GM12878 (cell line): ENCODE results near the gene NFIL3. TPM values are rescaled to one million over a fixed set of nuclear protein-coding genes. Genes with fewer than 3 reads are reported as not detected.

Experiments used
- DPF2 ChIP-seq: fragments of 450-650 bp; IDR thresholded peaks from 2 replicates; pipeline ENCODE4 v1.6.1; 2017; ENCODE audit warnings: mild to moderate bottlenecking
- KLF5 ChIP-seq: fragments of 450-650 bp; IDR thresholded peaks from 2 replicates; pipeline ENCODE4 v1.6.1; 2014; ENCODE audit warnings: mild to moderate bottlenecking; ENCODE audit not compliant: partially characterized antibody
- MXI1 ChIP-seq: fragments of 150-350 bp; IDR thresholded peaks from 2 replicates; pipeline ENCODE4 v1.6.1; 2011; ENCODE audit warnings: low read depth, mild to moderate bottlenecking, inconsistent platforms, low read length, improper control_type of control experiment
- NFIC ChIP-seq: IDR thresholded peaks from 2 replicates; pipeline ENCODE4 v1.6.1; 2012; ENCODE audit warnings: low read depth, mild to moderate bottlenecking, inconsistent platforms, low read length, moderate library complexity
- NFXL1 ChIP-seq: fragments of 450-650 bp; IDR thresholded peaks from 2 replicates; pipeline ENCODE4 v1.6.1; 2017; ENCODE audit warnings: antibody characterized with exemption, mild to moderate bottlenecking, borderline replicate concordance
- NFYA ChIP-seq: IDR thresholded peaks from 2 replicates; pipeline ENCODE4 v1.6.1; 2011; ENCODE audit warnings: low read depth, mild to moderate bottlenecking, low read length, improper control_type of control experiment, borderline replicate concordance
- RAD21 ChIP-seq: IDR thresholded peaks from 2 replicates; pipeline ENCODE4 v1.6.1; 2011; ENCODE audit warnings: mild to moderate bottlenecking, low read depth, low read length, moderate library complexity; ENCODE audit not compliant: insufficient read depth
- polyA plus RNA-seq, 11 experiments: library from polyadenylated mRNA; depleted of rRNA in 4 of 11; unstranded in 6 of 11; stranded (reverse) in 5 of 11; fragments of >200 nt; fragmentation: Nextera tagmentation in 4 of 11; fragmentation: Illumina TruSeq in 1 of 11; extraction: Ambion mirVana in 4 of 11; extraction: Trizol in 1 of 11; gene quantifications; 1 replicate in 1 of 11; 2 replicates in 10 of 11; pipeline versions ENCODE4 v1.2.1 to v1.2.3, GENCODE V29; 2011 to 2016; ENCODE audit warnings: inconsistent platforms in 2 of 11, missing spikeins in 2 of 11, low read depth in 1 of 11
- total RNA-seq, 4 experiments: library from RNA; depleted of rRNA in 3 of 4; stranded (reverse); fragments of >200 nt in 3 of 4; fragmentation: Illumina TruSeq in 1 of 4; extraction: Trizol in 1 of 4; gene quantifications; 2 replicates each; pipeline versions ENCODE4 v1.2.1 to v1.2.3, GENCODE V29; 2013 to 2021
- TF ChIP-seq, protein P1 (sequence below): fragments of 450-650 bp; formaldehyde crosslinking; IDR thresholded peaks from 2 replicates; pipeline ENCODE4 v1.4.0; 2020; ENCODE audit warnings: mild to moderate bottlenecking, moderate library complexity
- TF ChIP-seq, protein P2 (sequence below): fragments of 450-650 bp; IDR thresholded peaks from 2 replicates; pipeline ENCODE4 v1.6.1; 2017; ENCODE audit warnings: mild to moderate bottlenecking, moderate library complexity

NFIL3 gene
- total and polyA plus RNA-seq, 10 of the 15 experiments (the other 5 are each of a cell fraction or from before 2014, with no cell fraction given), result 0.18 to 1.0 (median 0.36) TPM; not detected in 3

DNA sequence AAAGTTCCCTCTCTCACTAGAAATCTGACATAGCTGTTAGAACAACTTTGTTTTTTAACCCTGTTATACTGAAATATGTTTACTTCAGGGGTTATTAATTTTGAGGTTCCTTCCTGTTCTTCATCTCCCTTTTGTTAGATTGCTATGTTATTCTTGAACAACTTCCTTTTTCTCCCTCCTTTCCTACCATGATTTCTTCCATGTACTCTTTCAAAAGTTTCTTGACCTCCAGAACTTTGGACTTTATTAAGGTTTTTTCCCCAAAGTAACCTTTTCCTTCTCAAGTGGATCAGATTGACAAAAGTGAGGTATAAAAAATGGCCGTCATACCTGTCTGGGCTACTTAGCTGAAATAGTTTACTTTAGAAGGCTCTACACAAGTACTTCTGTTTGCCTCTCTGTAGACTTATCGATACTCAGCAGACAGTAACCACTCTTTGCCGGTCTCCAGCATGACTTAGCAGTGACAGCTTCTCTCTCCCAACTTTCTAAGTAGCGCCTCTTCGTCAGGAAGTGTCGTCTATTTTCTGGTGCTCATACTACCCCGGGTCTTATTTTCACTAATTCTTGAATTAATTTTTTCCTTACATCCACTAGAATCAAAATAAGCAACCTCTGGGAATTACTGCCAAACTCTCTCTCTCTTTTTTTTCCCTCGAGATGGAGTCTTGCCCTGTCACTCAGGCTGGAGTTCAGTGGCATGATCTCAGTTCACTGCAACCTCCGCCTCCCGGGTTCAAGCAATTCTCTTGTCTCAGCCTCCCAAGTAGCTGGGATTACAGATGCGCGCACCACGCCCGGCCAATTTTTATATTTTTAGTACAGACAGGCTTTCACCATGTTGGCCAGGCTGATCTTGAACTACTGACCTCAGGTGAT, 19.7 kb downstream of the NFIL3 start (continued):
- TF ChIP-seq RAD21 (no peak), NFYA (no peak), KLF5 (no peak), DPF2 (no peak), NFIC (no peak), NFXL1 (no peak), MXI1 (no peak)
- TF ChIP-seq, protein P1, sequence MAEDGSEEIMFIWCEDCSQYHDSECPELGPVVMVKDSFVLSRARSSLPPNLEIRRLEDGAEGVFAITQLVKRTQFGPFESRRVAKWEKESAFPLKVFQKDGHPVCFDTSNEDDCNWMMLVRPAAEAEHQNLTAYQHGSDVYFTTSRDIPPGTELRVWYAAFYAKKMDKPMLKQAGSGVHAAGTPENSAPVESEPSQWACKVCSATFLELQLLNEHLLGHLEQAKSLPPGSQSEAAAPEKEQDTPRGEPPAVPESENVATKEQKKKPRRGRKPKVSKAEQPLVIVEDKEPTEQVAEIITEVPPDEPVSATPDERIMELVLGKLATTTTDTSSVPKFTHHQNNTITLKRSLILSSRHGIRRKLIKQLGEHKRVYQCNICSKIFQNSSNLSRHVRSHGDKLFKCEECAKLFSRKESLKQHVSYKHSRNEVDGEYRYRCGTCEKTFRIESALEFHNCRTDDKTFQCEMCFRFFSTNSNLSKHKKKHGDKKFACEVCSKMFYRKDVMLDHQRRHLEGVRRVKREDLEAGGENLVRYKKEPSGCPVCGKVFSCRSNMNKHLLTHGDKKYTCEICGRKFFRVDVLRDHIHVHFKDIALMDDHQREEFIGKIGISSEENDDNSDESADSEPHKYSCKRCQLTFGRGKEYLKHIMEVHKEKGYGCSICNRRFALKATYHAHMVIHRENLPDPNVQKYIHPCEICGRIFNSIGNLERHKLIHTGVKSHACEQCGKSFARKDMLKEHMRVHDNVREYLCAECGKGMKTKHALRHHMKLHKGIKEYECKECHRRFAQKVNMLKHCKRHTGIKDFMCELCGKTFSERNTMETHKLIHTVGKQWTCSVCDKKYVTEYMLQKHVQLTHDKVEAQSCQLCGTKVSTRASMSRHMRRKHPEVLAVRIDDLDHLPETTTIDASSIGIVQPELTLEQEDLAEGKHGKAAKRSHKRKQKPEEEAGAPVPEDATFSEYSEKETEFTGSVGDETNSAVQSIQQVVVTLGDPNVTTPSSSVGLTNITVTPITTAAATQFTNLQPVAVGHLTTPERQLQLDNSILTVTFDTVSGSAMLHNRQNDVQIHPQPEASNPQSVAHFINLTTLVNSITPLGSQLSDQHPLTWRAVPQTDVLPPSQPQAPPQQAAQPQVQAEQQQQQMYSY (CRISPR knock-in tag), result no peak
- TF ChIP-seq, protein P2, sequence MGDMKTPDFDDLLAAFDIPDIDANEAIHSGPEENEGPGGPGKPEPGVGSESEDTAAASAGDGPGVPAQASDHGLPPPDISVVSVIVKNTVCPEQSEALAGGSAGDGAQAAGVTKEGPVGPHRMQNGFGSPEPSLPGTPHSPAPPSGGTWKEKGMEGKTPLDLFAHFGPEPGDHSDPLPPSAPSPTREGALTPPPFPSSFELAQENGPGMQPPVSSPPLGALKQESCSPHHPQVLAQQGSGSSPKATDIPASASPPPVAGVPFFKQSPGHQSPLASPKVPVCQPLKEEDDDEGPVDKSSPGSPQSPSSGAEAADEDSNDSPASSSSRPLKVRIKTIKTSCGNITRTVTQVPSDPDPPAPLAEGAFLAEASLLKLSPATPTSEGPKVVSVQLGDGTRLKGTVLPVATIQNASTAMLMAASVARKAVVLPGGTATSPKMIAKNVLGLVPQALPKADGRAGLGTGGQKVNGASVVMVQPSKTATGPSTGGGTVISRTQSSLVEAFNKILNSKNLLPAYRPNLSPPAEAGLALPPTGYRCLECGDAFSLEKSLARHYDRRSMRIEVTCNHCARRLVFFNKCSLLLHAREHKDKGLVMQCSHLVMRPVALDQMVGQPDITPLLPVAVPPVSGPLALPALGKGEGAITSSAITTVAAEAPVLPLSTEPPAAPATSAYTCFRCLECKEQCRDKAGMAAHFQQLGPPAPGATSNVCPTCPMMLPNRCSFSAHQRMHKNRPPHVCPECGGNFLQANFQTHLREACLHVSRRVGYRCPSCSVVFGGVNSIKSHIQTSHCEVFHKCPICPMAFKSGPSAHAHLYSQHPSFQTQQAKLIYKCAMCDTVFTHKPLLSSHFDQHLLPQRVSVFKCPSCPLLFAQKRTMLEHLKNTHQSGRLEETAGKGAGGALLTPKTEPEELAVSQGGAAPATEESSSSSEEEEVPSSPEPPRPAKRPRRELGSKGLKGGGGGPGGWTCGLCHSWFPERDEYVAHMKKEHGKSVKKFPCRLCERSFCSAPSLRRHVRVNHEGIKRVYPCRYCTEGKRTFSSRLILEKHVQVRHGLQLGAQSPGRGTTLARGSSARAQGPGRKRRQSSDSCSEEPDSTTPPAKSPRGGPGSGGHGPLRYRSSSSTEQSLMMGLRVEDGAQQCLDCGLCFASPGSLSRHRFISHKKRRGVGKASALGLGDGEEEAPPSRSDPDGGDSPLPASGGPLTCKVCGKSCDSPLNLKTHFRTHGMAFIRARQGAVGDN, result no peak
